IMR-90 (cell line): ENCODE data around the gene RNU6-9. TPM values are rescaled to one million over a fixed set of nuclear protein-coding genes. Genes with fewer than 3 reads are reported as not detected.

Experiments used
- ATAC-seq: fragments of 200-7000 bp; cut with Tn5 transposase; 2 replicates; pipeline ENCODE4 v1.9.1; 2020; ENCODE audit warnings: low read depth, mild to moderate bottlenecking, moderate library complexity
- BruUV-seq: library from RNA; stranded (reverse); fragments of 400-500 nt; replicated peaks from 2 replicates; lab custom pipeline; 2021; lab: Mats Ljungman, UMichigan
- CTCF ChIA-PET: fragments of 300-600 bp; formaldehyde crosslinking; extraction: SDS; loops from one replicate; lab custom pipeline; 2021; ENCODE audit warnings: antibody characterized with exemption; lab: Yijun Ruan, JAX
- POLR2A ChIA-PET: fragments of 300-600 bp; sonication (Branson Sonifier 250); formaldehyde crosslinking; loops from one replicate; lab custom pipeline; 2022; ENCODE audit warnings: antibody characterized with exemption; ENCODE audit not compliant: unreplicated experiment; lab: Charles Lee
- DNase-seq: peaks from one replicate; pipeline ENCODE4 v3.0.0; 2013
- H2AFZ ChIP-seq: replicated peaks from 2 replicates; pipeline ENCODE3; 2013; ENCODE audit warnings: low read length, mild to moderate bottlenecking; ENCODE audit not compliant: poor library complexity
- H2AK5ac ChIP-seq: 2 replicates; pipeline ENCODE4 v1.6.1; 2013; ENCODE audit warnings: low read depth, low read length, inconsistent platforms
- H2AK9ac ChIP-seq: replicated peaks from 2 replicates; pipeline ENCODE3; 2013; ENCODE audit warnings: mild to moderate bottlenecking, low read depth, low read length, moderate library complexity; ENCODE audit not compliant: poor library complexity
- H2BK120ac ChIP-seq: 2 replicates; pipeline ENCODE4 v1.6.1; 2013; ENCODE audit warnings: low read depth, low read length, inconsistent platforms
- H2BK15ac ChIP-seq: 3 replicates; pipeline ENCODE4 v1.6.1; 2013; ENCODE audit warnings: low read depth, low read length, inconsistent platforms
- H2BK20ac ChIP-seq: 2 replicates; pipeline ENCODE4 v1.6.1; 2013; ENCODE audit warnings: low read depth, mild to moderate bottlenecking, inconsistent platforms, low read length, moderate library complexity
- H2BK5ac ChIP-seq: 2 replicates; pipeline ENCODE4 v1.6.1; 2013; ENCODE audit warnings: mild to moderate bottlenecking, low read depth, low read length, inconsistent platforms; ENCODE audit not compliant: poor library complexity, severe bottlenecking
- H3K14ac ChIP-seq: replicated peaks from 2 replicates; pipeline ENCODE4 v1.6.1; 2013; ENCODE audit warnings: low read depth, low read length, inconsistent platforms
- H3K18ac ChIP-seq: 2 replicates; pipeline ENCODE4 v1.6.1; 2013; ENCODE audit warnings: low read depth, low read length, control low read depth
- H3K23ac ChIP-seq: 2 replicates; pipeline ENCODE4 v1.6.1; 2013; ENCODE audit warnings: low read depth, low read length, inconsistent platforms
- H3K27ac ChIP-seq: 2 replicates; pipeline ENCODE4 v1.5.1; 2013; ENCODE audit warnings: mild to moderate bottlenecking, control low read depth, low read length; ENCODE audit not compliant: insufficient read depth
- H3K27me3 ChIP-seq: 2 replicates; pipeline ENCODE4 v1.6.1; 2013; ENCODE audit warnings: low read length; ENCODE audit not compliant: control insufficient read depth, insufficient read depth
- H3K36me3 ChIP-seq: 2 replicates; pipeline ENCODE4 v1.6.1; 2013; ENCODE audit warnings: low read length, mixed read lengths; ENCODE audit not compliant: control insufficient read depth, insufficient read depth
- H3K4ac ChIP-seq: 2 replicates; pipeline ENCODE4 v1.6.1; 2013; ENCODE audit warnings: low read depth, low read length, inconsistent platforms
- H3K4me1 ChIP-seq: 2 replicates; pipeline ENCODE4 v1.6.1; 2013; ENCODE audit warnings: low read length, mixed read lengths; ENCODE audit not compliant: control insufficient read depth, insufficient read depth
- H3K4me2 ChIP-seq: 2 replicates; pipeline ENCODE4 v1.6.1; 2013; ENCODE audit warnings: low read depth, mild to moderate bottlenecking, control low read depth, low read length, moderate library complexity
- H3K4me3 ChIP-seq: 2 replicates; pipeline ENCODE4 v1.5.1; 2013; ENCODE audit warnings: low read depth, mild to moderate bottlenecking, control low read depth, low read length, moderate library complexity; ENCODE audit not compliant: insufficient read depth
- H3K56ac ChIP-seq: 2 replicates; pipeline ENCODE4 v1.6.1; 2013; ENCODE audit warnings: low read length, inconsistent platforms; ENCODE audit not compliant: insufficient read depth; ENCODE audit errors: extremely low read depth
- H3K79me1 ChIP-seq, 2 experiments: 2 replicates each; pipeline ENCODE4 v1.6.1; 2013; ENCODE audit warnings: low read length in 2 of 2, inconsistent platforms in 1 of 2, low read depth in 1 of 2
- H3K9ac ChIP-seq: 2 replicates; pipeline ENCODE4 v1.6.1; 2013; ENCODE audit warnings: low read depth, low read length, control low read depth
- H3K9me1 ChIP-seq: 2 replicates; pipeline ENCODE4 v1.6.1; 2013; ENCODE audit warnings: low read length, inconsistent platforms; ENCODE audit not compliant: insufficient read depth
- H3K9me3 ChIP-seq: 2 replicates; pipeline ENCODE4 v1.6.1; 2013; ENCODE audit warnings: low read length; ENCODE audit not compliant: control insufficient read depth, insufficient read depth
- H4K20me1 ChIP-seq: 2 replicates; pipeline ENCODE4 v1.6.1; 2013; ENCODE audit warnings: low read length, inconsistent platforms; ENCODE audit not compliant: insufficient read depth
- H4K5ac ChIP-seq: 2 replicates; pipeline ENCODE4 v1.6.1; 2013; ENCODE audit warnings: mild to moderate bottlenecking, low read depth, low read length, control low read depth
- H4K8ac ChIP-seq, 2 experiments: 2 replicates each; pipeline ENCODE4 v1.6.1; 2013; ENCODE audit warnings: low read depth in 2 of 2, low read length in 2 of 2, control low read depth in 1 of 2, inconsistent platforms in 1 of 2
- H4K91ac ChIP-seq: 2 replicates; pipeline ENCODE4 v1.6.1; 2013; ENCODE audit warnings: low read depth, low read length, inconsistent platforms; ENCODE audit not compliant: insufficient read depth
- CHD1 ChIP-seq: IDR thresholded peaks from 2 replicates; pipeline ENCODE4 v1.6.1; 2012; ENCODE audit warnings: low read depth, low read length, improper control_type of control experiment
- FOS ChIP-seq: fragments of 150-350 bp; IDR thresholded peaks from 2 replicates; pipeline ENCODE4 v1.6.1; 2016; ENCODE audit warnings: low read depth, low read length
- MAFK ChIP-seq: IDR thresholded peaks from 2 replicates; pipeline ENCODE4 v1.6.1; 2012; ENCODE audit warnings: low read depth, low read length, improper control_type of control experiment
- MAZ ChIP-seq: IDR thresholded peaks from 2 replicates; pipeline ENCODE4 v1.6.1; 2012; ENCODE audit warnings: low read depth, mild to moderate bottlenecking, low read length, improper control_type of control experiment, moderate library complexity, borderline replicate concordance
- NFE2L2 ChIP-seq: fragments of 150-350 bp; IDR thresholded peaks from 2 replicates; pipeline ENCODE4 v1.6.1; 2016; ENCODE audit warnings: low read depth, mild to moderate bottlenecking, low read length
- POLR2A ChIP-seq: IDR thresholded peaks from 2 replicates; pipeline ENCODE4 v1.6.1; 2012; ENCODE audit warnings: mild to moderate bottlenecking, low read depth, low read length
- RAD21 ChIP-seq: IDR thresholded peaks from 2 replicates; pipeline ENCODE4 v1.6.1; 2012; ENCODE audit warnings: low read length, improper control_type of control experiment
- SMC3 ChIP-seq: fragments of 150-350 bp; IDR thresholded peaks from 2 replicates; pipeline ENCODE4 v1.6.1; 2016; ENCODE audit warnings: low read depth, mild to moderate bottlenecking, antibody characterized with exemption, low read length, moderate library complexity
- USF2 ChIP-seq: fragments of 150-350 bp; IDR thresholded peaks from 2 replicates; pipeline ENCODE4 v1.6.1; 2017; ENCODE audit warnings: mild to moderate bottlenecking, antibody characterized with exemption, low read length, low read depth
- whole genome bisulfite sequencing, 2 experiments: methylation state at CpG; one replicate each; pipeline versions ENCODE4 v1.1.5 to v1.1.7; 2013; ENCODE audit warnings: missing lambda C conversion rate in 2 of 2; ENCODE audit not compliant: insufficient read length in 1 of 2; ENCODE audit errors: extremely low coverage in 2 of 2; 5-methylcytosine and 5-hydroxymethylcytosine counted together
- dilution Hi-C: fragments of 300-500 bp; cut with HindIII; formaldehyde crosslinking; loops from one replicate; pipeline ENCODE4 v1.14.3; 2018; ENCODE audit warnings: low sequenced_read_pairs; ENCODE audit not compliant: unreplicated experiment
- in situ Hi-C: fragments of 300-500 bp; cut with MboI; formaldehyde crosslinking; loops from 3 replicates; pipeline ENCODE4 v1.14.3; 2019; ENCODE audit warnings: low sequenced_read_pairs, inconsistent platforms, mixed read lengths
- intact Hi-C: fragments of 100-400 bp; cut with micrococcal nuclease; formaldehyde crosslinking; loops from 2 replicates; pipeline ENCODE4 v1.10.0; 2022
- polyA plus RNA-seq, 3 experiments: library from polyadenylated mRNA; depleted of rRNA; stranded (reverse); fragments of >200 nt; gene quantifications; 2 replicates each; pipeline ENCODE4 v1.2.3, GENCODE V29; 2012; ENCODE audit warnings: low replicate concordance in 1 of 3
- total RNA-seq: library from RNA; depleted of rRNA; stranded (reverse); fragments of >200 nt; gene quantifications from 2 replicates; pipeline ENCODE4 v1.2.3, GENCODE V29; 2012

RNU6-9 gene
- total and polyA plus RNA-seq, 2 of the 4 experiments (the other 2 are of a cell fraction): not detected

GRCh38 chr19:868458-869244 is 24.6 kb upstream of the RNU6-9 start:
- Histone ChIP-seq H3K27me3 (no peaks in the 10 kb centered on the region), H2BK20ac (peak overlapping the region; percentile 74), H2AFZ (peak overlapping the region; percentile 72), H4K8ac (peak overlapping the region; percentile 12 to 90; a peak in 3 of 4 replicates), H3K27ac (peak overlapping the region; percentile 73), H3K79me1 (peaks cover 7 to 22% of the 10 kb centered on the region in 2 experiments; a peak in 2 of 4 replicates), H3K9me3 (no peaks in the 10 kb centered on the region), H4K5ac (peak overlapping the region; percentile 43), H2BK120ac (peak overlapping the region; percentile 82), H3K14ac (peak overlapping the region; percentile 62), H2BK15ac (peak overlapping the region; percentile 54; the same call in 1 of the 3 replicates), H4K91ac (peak overlapping the region; percentile 97), H2AK5ac (peak overlapping the region; percentile 98), H3K18ac (peak overlapping the region; percentile 40; the same call in 1 of the 2 replicates), H3K4ac (peak overlapping the region; percentile 93), H3K9me1 (no peaks in the 10 kb centered on the region; the same call in 1 of the 2 replicates), H2AK9ac (peak overlapping the region; percentile 99), H3K23ac (no peak overlapping the region), H3K4me3 (no peak overlapping the region), H4K20me1 (peaks cover 16% of the 10 kb centered on the region), H3K4me1 (peaks cover 22% of the 10 kb centered on the region), H3K56ac (no peak overlapping the region), H3K4me2 (peak overlapping the region; percentile 11; the same call in 1 of the 2 replicates), H2BK5ac (peak overlapping the region; percentile 88), H3K36me3 (peaks cover 18% of the 10 kb centered on the region), H3K9ac (no peak overlapping the region; the same call in 1 of the 2 replicates)
- dilution Hi-C loops: no loop called here
- no peak for DNase-seq
- ChIA-PET CTCF (no interaction called here), POLR2A (no interaction called here)
- 80% methylated on average over 15 of the region's 34 CpGs; no CpG with 5 or more reads in 1 of the 2 experiments for WGBS, 2 experiments
- TF ChIP-seq NFE2L2 (no peak), MAZ (no peak), POLR2A (no peak), RAD21 (no peak), SMC3 (no peak), MAFK (no peak), USF2 (no peak), CHD1 (no peak), FOS (no peak)
- no TSS peak for BruUV-seq
- intact Hi-C loops: loop anchor here (5.0 to 10.0 kb wide), 3 partner anchors 44 to 204 kb away; partner anchors contain the start of genes R3HDM4, RNF126 and WDR18
- ATAC-seq: no peak
- in situ Hi-C loops: no loop called here
